Stimulated activated CD4-positive, alpha-beta T cell treated with anti-CD3 and anti-CD28 coated beads, Interleukin-4, amount 100 ng/mL, for 1 hour (primary cell): ENCODE results near the gene FMNL2.

Experiments
- DNase-seq: peaks from one replicate; pipeline ENCODE4 v3.0.0-alpha.2; 2020

Gene FMNL2

DNA sequence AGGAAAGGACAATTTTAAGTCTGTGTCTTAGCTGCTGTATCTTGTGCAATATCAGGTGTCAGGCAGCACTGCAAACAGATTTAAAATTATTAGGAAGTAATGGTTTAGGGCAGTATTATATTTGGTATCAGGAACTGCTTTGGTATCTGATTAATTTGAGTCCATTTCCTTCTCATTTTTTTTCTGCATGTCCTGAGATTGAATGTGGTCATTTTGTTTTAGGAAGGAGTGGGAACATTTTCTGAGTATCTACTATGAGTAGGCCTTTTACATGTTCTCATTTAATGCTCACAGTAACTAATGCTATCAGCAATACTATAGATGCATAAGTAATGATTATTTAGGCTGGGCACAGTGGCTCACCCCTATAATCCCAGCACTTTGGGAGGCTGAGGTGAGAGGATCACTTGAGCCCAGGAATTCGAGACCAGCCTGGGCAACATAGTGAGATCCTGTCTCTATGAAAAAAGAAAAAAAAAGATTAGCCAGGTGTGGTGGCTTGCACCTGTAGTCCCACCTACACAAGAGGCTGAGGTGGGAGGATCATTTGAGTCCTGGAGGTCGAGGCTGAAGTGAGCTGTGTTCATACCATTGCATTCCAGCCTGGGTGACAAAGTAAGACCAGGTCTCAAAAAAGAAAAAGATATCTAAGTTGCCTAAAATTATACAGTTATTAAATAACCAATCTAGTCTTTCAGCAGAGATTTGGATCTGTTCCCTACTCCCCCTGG, 4.7 kb downstream of the FMNL2 start:
- DNase-seq, result no peak

DNA sequence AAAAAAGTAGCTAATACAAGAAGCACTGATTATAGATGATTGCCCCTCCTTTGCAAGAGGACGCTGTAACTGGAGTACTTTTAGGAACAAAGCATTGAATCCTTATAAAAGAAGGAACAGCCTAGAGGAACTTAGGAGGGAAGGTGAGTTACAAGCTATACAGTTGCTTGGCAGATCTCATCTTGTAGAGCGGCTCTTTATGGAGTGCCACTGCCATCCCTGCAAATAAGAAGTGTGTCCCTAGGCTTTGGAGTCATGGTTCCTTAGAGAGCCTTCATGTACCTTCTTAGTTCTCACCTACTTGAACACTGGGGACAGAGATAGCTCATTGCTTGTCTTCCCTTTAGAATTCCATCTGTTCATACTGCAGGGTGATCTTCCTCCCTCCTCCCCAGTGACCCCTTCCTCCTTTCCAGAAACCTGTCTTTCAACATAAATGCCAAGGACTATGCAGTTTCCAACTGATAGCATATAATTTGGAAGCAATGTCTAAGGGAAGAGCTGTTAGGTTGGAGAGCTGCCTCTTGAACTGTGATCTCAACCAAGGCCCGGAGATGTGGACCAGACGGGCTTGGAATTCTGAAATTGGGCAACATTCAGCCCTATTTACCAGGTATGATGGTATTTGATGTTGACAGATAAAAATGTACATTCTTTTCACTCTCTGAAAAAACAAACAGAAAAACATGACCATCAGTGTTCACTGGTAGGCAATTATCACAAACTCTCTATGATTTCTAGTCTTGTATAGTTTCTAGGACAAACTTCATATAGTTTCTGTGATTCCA, 7.5 kb downstream of the FMNL2 start:
- no peak for DNase-seq

DNA sequence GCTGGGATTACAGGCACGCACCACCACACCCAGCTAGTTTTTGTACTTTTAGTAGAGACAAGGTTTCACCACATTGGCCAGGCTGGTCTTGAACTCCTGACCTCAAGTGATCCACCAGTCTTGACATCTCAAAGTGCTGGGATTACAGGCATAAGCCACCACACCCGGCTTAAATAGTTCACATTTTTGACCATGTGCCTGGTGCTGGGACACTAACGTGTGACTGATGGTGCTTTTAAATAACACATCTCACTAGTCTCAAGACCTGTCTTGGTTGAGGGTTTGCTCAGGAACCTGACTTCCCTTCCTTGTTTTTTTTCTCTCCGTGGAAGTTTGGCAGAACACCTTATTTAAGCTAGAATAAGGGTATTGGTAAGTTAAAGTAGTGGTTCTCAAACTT, 8.5 kb downstream of the FMNL2 start:
- no peak for DNase-seq

DNA sequence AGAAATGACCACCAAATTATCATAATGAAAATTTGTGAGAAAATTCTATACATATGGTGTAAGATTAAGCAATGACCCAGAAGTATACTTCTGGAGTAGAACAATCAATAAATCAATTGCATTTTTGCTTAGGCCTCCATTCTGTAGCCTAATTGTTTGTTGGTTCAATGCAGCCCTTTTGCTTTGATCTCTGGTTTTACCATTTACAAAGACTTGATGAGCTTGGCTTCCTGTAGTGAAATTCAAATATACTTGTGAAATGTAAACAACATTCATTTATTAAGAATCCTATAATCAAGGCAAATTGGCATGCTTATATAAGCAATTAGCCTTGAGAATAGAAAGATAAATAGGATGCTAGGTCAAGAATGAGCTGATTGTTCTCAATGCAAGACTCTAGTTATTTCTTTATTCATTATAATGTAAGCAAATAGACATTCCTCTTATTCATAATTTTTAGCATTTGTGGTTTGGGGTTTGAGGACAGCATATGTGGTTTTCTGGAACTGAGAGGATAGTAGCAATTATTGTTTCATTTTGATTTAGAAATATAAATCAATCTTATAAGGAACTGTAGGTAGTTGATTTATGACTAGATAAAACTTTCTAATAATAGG, 9.7 kb downstream of the FMNL2 start:
- DNase-seq, result no peak

DNA sequence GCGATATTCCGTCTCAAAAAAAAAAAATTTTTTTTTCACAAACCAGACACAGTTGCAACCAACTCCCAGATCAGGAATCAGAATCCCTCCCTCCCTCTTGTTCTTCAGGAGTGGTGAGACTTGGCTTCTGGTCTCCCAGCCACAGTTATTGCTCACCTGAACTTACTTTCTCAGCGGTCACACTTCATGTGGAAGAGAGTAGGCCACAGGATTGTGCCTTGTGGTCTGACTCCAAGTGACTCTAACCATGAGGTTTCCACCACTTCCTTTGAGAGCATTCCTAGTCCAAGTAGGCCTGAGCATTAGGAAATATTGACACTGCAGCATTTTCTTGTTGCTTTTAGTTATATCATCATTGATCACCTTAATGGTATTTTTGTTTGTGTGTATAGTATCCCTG, 12.1 kb downstream of the FMNL2 start:
- DNase-seq, result no peak

DNA sequence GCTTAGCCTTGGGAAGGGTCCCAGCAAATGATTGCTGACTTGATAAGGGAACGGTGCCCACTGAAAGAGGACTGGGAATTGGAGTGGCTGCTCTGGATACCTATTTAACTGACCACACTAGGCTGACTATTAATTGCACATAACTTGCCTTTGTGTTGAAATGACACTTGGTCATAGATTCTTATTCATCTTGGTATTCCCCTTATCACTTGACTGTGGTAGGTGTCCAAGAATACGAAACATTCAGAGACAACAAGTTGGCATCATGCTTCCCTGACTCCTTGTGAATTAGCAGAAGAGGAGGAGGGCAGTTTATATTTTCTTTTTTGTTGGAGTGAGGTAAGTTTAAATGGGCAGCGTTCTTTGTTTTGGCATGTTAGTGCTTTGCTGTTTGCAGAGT, 13.4 kb downstream of the FMNL2 start:
- no peak for DNase-seq

DNA sequence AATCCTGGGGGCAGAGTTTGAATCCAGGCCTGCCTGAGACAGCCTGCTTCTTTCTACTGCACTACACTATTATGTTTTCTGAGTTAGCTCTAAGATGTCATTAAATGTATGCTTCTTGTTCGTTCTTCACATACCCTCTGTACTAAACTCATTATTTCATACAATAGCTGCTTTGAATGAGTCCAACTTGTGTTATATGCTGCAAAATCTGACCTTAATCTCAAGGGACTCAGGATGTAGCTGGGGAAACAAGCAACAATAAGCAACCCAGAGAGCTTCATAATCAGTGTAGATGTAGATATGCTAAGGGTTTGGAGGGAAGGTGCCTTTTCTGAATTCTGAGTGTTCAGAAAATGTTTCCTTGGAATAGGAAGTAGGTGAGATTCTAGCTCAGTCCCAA, 14.4 kb downstream of the FMNL2 start:
- DNase-seq, result no peak

DNA sequence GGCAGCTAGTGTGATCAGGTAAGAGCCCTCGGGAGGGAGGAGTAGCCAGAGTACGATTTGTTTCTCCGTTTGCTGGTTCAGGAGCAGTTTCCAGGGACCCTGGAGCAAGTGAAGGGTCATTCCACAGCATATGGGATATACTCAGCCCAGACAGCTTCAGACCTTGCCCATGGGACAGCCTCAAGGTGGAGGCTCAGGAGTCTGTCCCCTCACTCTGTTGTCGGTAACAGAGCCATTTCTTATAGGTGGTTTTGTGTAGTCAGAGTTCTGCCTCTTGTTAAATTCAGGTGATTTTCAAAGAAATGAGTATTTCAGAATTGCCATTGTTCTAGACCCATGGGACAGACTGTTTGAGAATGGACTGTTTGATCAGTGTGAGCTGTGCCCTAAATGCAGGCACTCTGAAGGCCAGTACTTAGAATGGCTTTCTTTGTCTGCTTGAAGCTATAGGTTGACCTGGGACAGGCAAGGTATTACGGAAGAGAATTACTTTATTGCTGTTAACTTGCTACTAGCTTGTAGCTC, 15.2 kb downstream of the FMNL2 start:
- no peak for DNase-seq

DNA sequence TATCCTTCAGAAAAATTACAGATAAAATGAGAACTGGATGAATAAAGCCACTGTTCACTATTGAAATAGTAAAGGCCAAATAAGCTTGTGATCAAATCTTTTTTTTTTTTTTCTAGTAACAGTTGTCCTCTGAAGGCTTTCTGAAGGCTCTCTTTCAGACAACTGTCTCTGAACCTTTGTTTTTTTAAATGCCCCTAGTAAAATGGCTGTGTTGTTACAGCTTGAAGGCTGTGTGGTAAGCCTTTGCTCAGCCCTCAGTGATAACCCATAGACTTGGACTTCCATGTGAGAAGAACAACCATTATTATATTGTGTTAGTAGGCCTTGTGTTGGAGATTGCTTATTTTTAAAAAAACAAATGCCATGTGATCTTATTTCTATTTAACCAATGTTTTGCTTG, 17.6 kb downstream of the FMNL2 start:
- no peak for DNase-seq

DNA sequence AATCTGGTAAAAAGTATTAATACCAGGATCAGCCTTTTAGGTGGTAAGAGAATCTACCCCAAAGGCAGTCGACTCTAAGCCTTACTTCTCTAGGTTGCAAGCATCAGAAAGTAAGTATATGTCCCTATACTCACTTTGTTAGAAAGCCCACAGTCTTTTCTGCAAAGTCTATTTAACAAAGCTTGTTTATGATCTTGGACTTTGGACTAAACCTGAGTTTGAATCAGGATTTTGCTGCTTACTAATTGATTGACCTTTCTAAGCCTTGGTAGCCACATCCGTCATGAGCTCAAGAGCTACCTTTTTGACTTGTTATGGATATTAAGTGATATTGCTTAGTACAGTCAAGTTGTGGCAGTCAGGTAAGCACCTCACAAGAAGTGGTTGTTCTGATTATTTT, 18.4 kb downstream of the FMNL2 start:
- DNase-seq, result no peak

DNA sequence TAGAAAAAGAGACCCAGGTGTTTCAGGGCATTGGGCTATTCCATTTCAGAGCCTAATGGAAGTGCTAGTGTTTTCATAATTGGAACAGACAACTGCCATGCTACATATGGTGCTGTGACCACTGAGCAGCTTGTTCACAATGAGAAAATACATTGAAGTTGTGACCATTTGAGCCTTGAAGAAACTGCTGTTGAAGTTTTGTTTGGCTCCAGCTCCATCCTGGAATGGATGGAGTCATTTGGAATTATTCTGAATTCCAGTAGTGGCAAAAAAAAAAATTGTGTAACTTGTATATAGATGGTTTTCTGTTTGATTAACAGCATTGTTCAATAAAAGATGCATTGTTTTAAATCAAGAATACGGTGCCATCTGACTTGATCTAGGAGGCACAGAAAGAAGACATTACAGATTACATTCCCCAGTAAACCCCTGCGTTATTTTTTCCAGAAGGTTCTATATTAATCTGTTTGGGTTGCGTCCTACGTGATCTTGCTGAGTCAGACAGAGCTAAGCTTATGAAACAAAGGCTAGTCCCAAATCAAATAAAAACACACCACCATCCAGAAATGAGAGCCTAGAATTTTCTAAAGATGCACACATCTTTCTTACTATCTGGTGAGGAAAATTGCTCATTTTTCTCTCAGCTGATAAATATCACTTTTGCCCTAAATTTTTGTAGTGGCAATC, 19.2 kb downstream of the FMNL2 start:
- DNase-seq, result no peak

DNA sequence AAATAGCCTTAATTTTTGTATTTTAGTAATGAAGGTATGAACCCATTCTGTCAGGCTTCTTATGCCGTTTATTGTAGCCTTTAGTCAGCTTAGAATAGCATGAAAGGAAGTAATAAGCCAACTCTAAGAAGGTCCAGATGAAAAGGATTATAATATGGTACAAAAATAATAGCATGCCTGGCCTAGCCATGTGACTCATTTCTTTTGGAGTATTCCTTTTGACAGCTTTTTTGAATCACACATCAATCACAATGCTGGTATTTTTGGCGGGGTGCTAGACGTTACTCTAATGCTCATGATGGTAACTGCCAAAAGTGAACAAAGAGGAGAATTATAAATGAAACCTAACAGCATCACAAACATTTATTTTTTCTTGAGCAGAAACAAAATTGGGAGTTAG, 19.9 kb downstream of the FMNL2 start:
- DNase-seq, result no peak

DNA sequence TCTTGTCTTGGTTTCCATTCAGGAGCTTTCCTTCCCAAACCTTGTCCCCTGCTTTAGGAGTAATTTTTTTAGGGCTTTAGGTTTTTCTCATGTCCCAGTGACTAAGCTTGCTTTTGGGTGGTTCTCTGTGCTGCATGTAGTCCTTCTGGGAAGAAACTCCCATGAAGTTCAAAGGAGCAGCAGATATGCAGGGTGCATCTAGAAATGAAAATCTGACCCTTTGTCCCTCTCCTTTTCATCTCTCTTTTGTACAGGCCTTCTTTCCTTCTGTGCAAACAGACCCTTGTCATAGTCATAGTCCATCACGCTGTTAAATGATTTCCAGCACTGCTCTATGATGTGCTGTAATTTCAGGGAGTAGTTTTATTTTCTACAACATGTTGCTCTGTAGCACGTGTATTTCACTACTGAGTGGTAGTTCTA, 20.4 kb downstream of the FMNL2 start:
- DNase-seq, result no peak

DNA sequence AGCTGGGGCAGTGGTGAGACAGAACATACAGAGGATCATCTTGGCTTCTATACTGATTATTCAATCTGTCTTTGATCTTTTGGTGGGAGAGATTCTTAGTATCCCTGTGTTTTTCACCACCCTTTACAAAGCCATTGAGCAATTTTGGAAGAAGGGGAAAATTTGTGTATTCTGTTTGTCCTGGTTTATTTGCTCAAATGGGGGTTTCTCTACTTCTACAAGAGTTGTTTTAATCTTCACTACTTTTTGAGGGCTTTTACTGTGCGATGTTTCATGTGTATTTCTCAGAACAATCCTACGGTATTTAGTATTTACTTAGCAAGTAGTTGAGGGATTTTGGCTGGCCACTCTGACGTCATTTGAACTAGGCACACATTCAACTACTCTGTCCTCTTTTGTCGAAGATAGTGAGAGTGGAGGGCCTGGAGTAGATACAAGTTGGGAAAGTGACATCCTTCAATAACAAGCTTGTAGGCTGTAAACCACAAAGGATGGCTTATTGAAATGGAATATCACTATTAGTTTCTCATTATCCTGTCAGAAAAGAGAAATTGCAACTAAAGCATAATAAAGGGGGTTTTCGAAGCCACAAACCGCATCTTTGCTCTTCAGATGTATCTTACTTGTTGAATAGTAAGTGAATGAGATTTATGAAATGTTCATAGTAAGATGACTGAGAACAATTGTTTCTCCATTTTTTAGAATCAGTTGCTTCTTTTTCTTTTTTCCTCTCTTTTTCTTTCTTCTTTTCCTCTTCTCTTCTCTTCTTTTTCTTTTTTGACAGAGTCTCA, 24.8 kb downstream of the FMNL2 start:
- DNase-seq, result no peak

DNA sequence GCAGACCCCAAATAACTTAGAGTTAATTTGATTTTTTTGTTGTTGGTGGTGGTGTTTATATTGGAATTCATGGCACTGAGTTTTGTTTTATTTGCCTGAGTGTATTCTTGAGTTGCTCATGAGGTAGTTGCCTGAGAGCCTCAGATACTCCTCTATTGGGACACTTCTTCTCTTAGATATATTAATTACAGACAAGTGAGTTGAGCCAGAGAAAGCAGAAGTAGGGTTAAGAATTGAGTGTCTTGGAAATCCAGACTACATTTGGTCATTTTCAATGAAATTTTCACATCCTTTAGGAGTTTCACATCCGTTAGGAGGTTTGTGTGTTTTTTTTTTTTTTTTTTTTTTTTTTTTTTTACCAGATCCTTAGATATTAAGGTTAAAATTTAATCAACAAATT, 29.0 kb downstream of the FMNL2 start:
- no peak for DNase-seq

DNA sequence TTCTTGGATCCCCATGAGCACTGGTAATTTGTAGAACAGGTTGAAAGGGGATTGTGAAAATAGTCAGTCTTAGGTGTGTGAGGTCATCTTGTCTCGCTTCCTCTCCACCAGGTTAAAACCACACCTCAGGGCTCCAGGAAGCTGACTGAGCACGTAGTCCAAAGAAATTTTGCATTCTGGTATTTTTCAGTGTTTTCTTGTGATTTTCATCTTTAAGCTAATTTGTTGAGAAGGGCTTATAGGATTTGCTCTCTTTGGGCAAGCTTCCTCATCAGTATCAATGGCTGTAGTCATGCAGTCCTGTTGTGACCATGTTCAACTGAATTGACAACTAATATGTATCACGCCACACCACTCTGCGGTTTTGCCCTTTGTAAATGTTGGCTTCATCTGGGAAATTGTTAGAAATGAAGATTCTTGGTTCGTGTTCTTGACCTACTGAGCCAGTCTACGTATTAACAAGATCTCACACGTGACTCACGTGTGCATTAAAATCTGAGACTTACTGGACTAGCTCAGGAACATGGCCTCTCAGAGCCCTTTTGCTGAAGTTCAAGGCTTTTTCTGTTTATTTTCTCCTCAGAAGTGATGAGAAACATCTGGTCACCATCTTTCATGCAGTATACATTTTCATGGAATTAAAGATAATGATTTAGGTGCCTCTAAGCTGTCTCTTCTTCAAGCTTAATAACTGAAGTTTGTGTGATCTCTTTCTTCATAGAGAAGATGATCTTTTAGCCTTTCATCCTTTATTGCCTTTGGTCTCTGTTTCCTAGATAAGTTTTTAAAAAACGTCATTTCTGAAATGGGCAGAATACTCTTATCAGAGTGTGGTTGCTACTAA, 32.8 kb downstream of the FMNL2 start:
- DNase-seq, result no peak

DNA sequence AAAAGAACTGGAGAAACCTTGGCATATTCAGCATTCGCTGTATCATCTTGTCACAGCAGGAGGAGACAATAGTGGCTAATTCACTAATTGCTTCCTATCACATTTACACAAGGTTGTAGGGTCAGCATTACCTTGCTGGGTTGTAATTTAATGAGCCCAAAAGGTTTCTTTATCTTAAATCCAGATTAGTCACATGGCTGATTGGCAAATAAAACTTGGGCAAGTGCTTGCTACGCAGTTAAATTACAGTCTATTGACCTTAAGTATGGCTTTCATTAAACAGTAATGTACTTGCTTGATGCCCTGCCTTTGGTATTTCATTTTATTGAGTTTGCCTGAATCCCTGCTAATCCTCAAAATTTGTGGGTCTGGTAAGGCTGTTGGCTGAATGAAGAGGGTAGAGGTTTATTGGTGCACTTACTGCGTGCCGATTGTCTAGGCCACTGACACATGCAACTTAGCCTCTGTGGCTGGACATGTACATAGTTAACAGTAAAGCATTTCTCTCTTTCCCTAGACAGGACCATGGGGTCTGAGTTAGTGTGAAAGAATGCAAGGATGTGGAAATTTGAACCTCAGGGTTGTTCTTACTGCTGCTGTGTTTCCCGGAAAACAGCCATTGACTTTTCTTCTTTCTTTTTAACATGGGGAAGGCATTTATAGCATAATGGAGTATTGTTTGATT, 34.3 kb downstream of the FMNL2 start:
- DNase-seq, result no peak

DNA sequence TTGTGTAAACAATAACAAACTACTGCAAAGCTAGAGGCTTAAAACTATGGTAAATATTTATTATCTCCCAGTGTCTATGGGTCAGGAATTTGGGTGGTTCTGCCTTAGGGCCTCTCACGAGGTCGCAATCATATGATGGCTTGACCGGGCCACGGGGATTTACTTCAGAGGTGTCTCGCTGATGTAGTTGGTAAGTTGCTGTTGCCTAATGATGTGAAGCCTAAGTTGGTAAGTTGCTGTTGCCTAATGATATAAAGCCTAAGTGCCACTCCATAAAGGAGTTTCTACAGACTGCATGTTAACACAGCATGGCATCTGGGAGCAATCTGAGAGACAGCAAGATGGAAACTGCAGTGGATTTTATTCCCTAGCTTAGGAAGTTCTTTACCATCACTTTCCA, 35.8 kb downstream of the FMNL2 start:
- no peak for DNase-seq

DNA sequence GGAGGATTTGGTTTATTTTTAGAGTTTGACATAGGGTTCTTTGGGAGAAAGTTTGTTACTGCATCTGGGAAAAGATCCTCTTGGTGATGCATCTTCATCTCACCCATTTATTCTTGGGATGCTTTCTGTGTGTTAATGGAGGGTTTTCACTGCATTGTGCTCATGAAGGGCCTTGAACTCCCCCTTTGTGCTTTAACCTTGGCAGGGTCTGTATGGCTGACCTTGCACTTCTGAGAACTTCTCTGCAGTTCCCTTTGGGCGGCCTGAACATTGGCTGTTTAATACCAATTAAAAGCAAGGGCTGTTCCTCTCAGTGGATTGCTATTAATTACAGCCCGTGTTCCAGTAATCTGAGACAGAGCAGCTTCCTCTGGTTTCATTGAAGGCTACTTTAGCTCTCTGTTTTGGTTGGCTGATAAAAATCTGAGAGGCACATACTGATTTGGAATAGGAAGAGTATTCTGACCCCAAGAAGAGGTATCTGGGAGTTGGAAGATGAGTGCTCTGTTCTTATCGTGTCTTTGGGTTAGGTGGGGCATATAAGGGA, 37.5 kb downstream of the FMNL2 start:
- DNase-seq, result no peak

DNA sequence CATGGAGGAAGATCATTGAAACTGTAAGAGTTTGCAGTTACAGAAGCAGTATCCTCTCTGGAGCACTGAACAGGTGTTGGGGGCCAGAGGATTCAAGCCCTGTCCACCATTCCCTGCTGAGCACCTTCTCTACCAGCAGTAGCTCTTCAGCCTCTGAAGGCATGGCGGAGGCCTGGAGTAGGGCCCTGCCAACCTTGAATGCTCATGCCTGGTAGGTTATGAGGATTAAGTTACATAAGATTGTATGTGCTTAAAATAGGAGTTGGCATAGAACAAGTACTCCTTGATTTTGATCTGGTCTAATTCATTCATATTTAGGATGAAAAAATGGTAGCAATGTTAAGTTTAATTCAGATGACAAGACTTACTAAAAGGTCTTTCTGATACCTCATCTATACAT, 40.2 kb downstream of the FMNL2 start:
- DNase-seq, result no peak

DNA sequence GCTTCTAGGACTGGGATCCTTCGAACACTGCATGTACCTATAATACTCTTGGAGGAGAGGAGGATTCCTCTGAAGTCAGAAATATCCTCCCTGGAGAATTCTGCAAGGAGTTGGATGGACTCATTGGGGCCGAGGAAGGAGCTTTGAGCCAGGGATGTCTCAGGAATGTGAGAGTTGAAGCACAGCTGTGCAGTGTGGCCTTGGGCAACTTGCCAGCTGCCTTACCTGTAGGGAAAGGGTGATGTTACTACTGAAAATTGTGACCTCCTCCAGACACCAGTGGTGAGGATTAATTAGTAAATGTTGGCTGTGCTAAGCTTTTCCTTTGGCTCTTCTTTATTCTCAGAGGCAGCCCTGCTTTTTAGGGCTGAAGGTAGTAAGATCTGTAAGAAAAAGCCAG, 41.4 kb downstream of the FMNL2 start:
- no peak for DNase-seq
